Stimulated activated CD8-positive, alpha-beta memory T cell treated with anti-CD3 and anti-CD28 coated beads, Interleukin-4, amount 100 ng/mL, for 4 hours (primary cell): Measurements from ENCODE around the gene INTS11.
"Not testable (repeated sequence)": the region's sequence is repeated elsewhere in the genome, so short reads cannot be mapped to it uniquely, and the experiment has no call there.

Source experiments
- DNase-seq, 2 donors: peaks; one replicate each; pipeline ENCODE4 v3.0.0-alpha.2; 2020; ENCODE audit warnings: low read depth in 2 of 2, low spot score in 1 of 2

The INTS11 gene

GRCh38 chr1:1331068-1331965, 6.9 kb upstream of the INTS11 start, which contains the start of gene TAS1R3:
Gene TAS1R3, plus strand, starts transcription at chr1:1331280. Its CDS starts 66 bp downstream, at chr1:1331346.
- DNase-seq = no peak

- DNase-seq = no peak
These were observed 6.1 kb upstream of the INTS11 start for GRCh38 chr1:1330366-1331067.

- DNase-seq = no peak
These were observed 5.1 kb upstream of the INTS11 start for GRCh38 chr1:1329304-1330210.

- no peak for DNase-seq
These were observed 3.8 kb upstream of the INTS11 start for GRCh38 chr1:1328254-1328653.

- DNase-seq = no peak
These were observed 2.8 kb upstream of the INTS11 start for GRCh38 chr1:1327291-1327690.

GRCh38 chr1:1326075-1326605, 1.7 kb upstream of the INTS11 start:
- no peak for DNase-seq

GRCh38 chr1:1325288-1326074, 1.0 kb upstream of the INTS11 start:
- DNase-seq = no peak

- DNase-seq = no peak
These were observed 356 bp downstream of the INTS11 start for GRCh38 chr1:1324084-1324523.

- DNase-seq = no peak
These were observed 1.5 kb downstream of the INTS11 start for GRCh38 chr1:1322952-1323351.

GRCh38 chr1:1322418-1322817, 2.0 kb downstream of the INTS11 start:
- DNase-seq = no peak

- DNase-seq = no peak
These were observed 3.0 kb downstream of the INTS11 start for GRCh38 chr1:1321477-1321876.

GRCh38 chr1:1320666-1321448, 3.6 kb downstream of the INTS11 start:
- no peak for DNase-seq

- no peak for DNase-seq
These were observed 4.9 kb downstream of the INTS11 start for GRCh38 chr1:1319646-1319941.

- no peak for DNase-seq
These were observed 5.4 kb downstream of the INTS11 start for GRCh38 chr1:1318777-1319645.

- DNase-seq = no peak
These were observed 6.3 kb downstream of the INTS11 start for GRCh38 chr1:1318131-1318652.

- no peak for DNase-seq
These were observed 7.0 kb downstream of the INTS11 start for GRCh38 chr1:1317420-1317819.

GRCh38 chr1:1316199-1316598, 8.3 kb downstream of the INTS11 start:
- DNase-seq = not testable (repeated sequence)

GRCh38 chr1:1315435-1315954, 9.0 kb downstream of the INTS11 start:
- DNase-seq = no peak
